PC-9 (cell line): Measurements from ENCODE around the gene TRAF2. TPM values are rescaled to one million over a fixed set of nuclear protein-coding genes. Genes with fewer than 3 reads are reported as not detected.

Experiments used
- BruUV-seq: library from RNA; stranded (reverse); fragments of 400-500 nt; replicated peaks from 2 replicates; lab custom pipeline; 2021; lab: Mats Ljungman, UMichigan
- CTCF ChIA-PET: fragments of 300-600 bp; sonication (Branson Sonifier 250); formaldehyde crosslinking; loops from one replicate; lab custom pipeline; 2022; ENCODE audit warnings: antibody characterized with exemption; lab: Charles Lee
- POLR2A ChIA-PET: fragments of 300-600 bp; sonication (Branson Sonifier 250); formaldehyde crosslinking; loops from one replicate; lab custom pipeline; 2022; ENCODE audit warnings: antibody characterized with exemption; ENCODE audit not compliant: unreplicated experiment; lab: Charles Lee
- DNase-seq, 2 experiments: peaks; one replicate each; pipeline versions ENCODE4 v3.0.0 to v3.0.0-alpha.2; 2015 to 2022; ENCODE audit warnings: mixed read lengths in 1 of 2
- H2AFZ ChIP-seq: fragments of 200-600 bp; sonication (generic); 2 replicates; pipeline ENCODE4 v1.8.1; 2017; ENCODE audit warnings: antibody characterized with exemption
- H3F3A ChIP-seq: fragments of 200-600 bp; sonication (generic); 2 replicates; pipeline ENCODE4 v1.8.1; 2017; ENCODE audit warnings: antibody characterized with exemption, mild to moderate bottlenecking, low read depth; ENCODE audit not compliant: insufficient read depth
- H3K27ac ChIP-seq: fragments of 200-600 bp; sonication (generic); 2 replicates; pipeline ENCODE4 v1.6.1; 2016; ENCODE audit warnings: mixed run types
- H3K27me3 ChIP-seq: fragments of 200-600 bp; sonication (generic); 2 replicates; pipeline ENCODE4 v1.6.1; 2016; ENCODE audit warnings: low read depth, mixed run types; ENCODE audit not compliant: insufficient read depth
- H3K36me3 ChIP-seq: fragments of 200-600 bp; sonication (generic); 2 replicates; pipeline ENCODE4 v1.6.1; 2016; ENCODE audit warnings: low read depth, mixed run types
- H3K4me1 ChIP-seq: fragments of 200-600 bp; sonication (generic); replicated peaks from 2 replicates; pipeline ENCODE4 v1.6.1; 2016; ENCODE audit warnings: mixed run types; ENCODE audit not compliant: insufficient read depth
- H3K4me2 ChIP-seq: fragments of 200-600 bp; sonication (generic); 2 replicates; pipeline ENCODE4 v1.6.1; 2017; ENCODE audit warnings: mixed run types
- H3K4me3 ChIP-seq: fragments of 200-600 bp; sonication (generic); 2 replicates; pipeline ENCODE4 v1.6.1; 2016; ENCODE audit warnings: mixed run types
- H3K79me2 ChIP-seq: fragments of 200-600 bp; sonication (generic); 2 replicates; pipeline ENCODE4 v1.6.1; 2017; ENCODE audit warnings: low read depth, mixed run types
- H3K9me2 ChIP-seq: fragments of 200-600 bp; sonication (generic); 2 replicates; pipeline ENCODE4 v1.8.1; 2017; ENCODE audit warnings: mild to moderate bottlenecking; ENCODE audit not compliant: insufficient read depth
- H3K9me3 ChIP-seq: fragments of 200-600 bp; sonication (generic); 2 replicates; pipeline ENCODE4 v1.8.1; 2016; ENCODE audit warnings: low read depth; ENCODE audit not compliant: insufficient read depth
- H4K20me1 ChIP-seq: fragments of 200-600 bp; sonication (generic); 2 replicates; pipeline ENCODE4 v1.8.1; 2017; ENCODE audit not compliant: insufficient read depth
- EZH2 ChIP-seq: fragments of 200-600 bp; sonication (generic); IDR thresholded peaks from 2 replicates; pipeline ENCODE4 v1.8.0; 2017; ENCODE audit warnings: antibody characterized with exemption, low read depth
- intact Hi-C: fragments of 100-400 bp; cut with micrococcal nuclease; formaldehyde crosslinking; loops from one replicate; pipeline ENCODE4 v1.10.0; 2022; ENCODE audit not compliant: unreplicated experiment
- total RNA-seq: library from RNA; stranded (reverse); gene quantifications from 2 replicates; pipeline ENCODE4 v1.2.3, GENCODE V29; 2021
- TF ChIP-seq, protein P1 (sequence below): fragments of 200-600 bp; sonication (generic); conservative IDR thresholded peaks from 2 replicates; pipeline ENCODE4 v1.6.1; 2017; ENCODE audit warnings: mixed run types, antibody characterized with exemption, mild to moderate bottlenecking, moderate library complexity

Gene TRAF2
- total RNA-seq, 1 experiment from 2014 or later, result 42.7 TPM

DNA sequence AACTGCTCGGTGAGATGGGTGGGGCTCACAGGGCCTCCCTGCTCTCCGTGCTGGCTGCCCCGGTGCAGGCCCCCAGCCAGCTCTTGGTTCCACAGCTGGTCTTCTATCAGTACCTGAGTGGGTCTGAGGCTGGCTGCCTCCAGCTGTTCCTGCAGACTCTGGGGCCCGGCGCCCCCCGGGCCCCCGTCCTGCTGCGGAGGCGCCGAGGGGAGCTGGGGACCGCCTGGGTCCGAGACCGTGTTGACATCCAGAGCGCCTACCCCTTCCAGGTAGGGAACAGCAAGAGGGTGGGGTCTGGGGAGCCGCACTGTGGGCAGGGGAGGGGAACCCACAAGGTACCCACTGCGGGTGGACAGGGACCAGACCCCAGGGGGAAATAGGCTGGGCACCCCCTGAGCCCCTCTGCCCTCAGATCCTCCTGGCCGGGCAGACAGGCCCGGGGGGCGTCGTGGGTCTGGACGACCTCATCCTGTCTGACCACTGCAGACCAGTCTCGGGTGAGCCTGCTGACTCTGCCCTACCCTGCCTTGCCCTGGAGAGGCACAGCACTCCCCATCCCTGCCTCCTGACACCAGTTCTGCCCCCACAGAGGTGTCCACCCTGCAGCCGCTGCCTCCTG, 31.4 kb upstream of the TRAF2 start:
- intact Hi-C loops, result no loop called here
- POLR2A ChIA-PET, result no interaction called here
- BruUV-seq, result no TSS peak

DNA sequence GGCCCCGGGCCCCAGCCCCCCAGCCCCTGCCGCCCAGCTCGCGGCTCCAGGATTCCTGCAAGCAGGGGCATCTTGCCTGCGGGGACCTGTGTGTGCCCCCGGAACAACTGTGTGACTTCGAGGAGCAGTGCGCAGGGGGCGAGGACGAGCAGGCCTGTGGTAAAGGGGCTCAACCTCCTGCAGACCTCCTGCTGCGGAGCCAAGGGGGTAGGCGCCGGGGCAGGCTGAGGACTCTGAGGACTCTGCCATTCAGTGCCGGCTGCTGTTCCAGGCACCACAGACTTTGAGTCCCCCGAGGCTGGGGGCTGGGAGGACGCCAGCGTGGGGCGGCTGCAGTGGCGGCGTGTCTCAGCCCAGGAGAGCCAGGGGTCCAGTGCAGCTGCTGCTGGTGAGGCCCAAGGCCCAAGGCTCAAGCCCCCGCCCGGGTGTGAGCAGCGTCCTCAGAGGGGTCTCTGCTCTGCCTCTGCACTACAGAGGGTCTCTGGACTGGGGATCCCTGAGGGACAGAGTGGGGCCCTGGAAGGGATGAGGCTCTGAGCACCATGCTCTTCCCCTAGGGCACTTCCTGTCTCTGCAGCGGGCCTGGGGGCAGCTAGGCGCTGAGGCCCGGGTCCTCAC, 30.7 kb upstream of the TRAF2 start:
- H3K27me3 ChIP-seq, result no peaks in the 10 kb centered on the region
- ChIA-PET CTCF (no interaction called here), POLR2A (no interaction called here)
- no peaks in the 10 kb centered on the region for H3K79me2 ChIP-seq
- no peak overlapping the region for H3K27ac ChIP-seq
- TF ChIP-seq, protein P1, sequence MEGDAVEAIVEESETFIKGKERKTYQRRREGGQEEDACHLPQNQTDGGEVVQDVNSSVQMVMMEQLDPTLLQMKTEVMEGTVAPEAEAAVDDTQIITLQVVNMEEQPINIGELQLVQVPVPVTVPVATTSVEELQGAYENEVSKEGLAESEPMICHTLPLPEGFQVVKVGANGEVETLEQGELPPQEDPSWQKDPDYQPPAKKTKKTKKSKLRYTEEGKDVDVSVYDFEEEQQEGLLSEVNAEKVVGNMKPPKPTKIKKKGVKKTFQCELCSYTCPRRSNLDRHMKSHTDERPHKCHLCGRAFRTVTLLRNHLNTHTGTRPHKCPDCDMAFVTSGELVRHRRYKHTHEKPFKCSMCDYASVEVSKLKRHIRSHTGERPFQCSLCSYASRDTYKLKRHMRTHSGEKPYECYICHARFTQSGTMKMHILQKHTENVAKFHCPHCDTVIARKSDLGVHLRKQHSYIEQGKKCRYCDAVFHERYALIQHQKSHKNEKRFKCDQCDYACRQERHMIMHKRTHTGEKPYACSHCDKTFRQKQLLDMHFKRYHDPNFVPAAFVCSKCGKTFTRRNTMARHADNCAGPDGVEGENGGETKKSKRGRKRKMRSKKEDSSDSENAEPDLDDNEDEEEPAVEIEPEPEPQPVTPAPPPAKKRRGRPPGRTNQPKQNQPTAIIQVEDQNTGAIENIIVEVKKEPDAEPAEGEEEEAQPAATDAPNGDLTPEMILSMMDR, result no peak
- TF ChIP-seq EZH2, result no peak
- H3K4me3 ChIP-seq, result no peak overlapping the region
- H2AFZ ChIP-seq, result no peak overlapping the region
- no peaks in the 10 kb centered on the region for H3K4me1 ChIP-seq
- no peaks in the 10 kb centered on the region for H3K9me2 ChIP-seq
- no peak overlapping the region for H3K4me2 ChIP-seq
- intact Hi-C loops, result no loop called here
- peaks cover 16% of the 10 kb centered on the region; the same call in 1 of the 2 replicates for H3F3A ChIP-seq
- H3K36me3 ChIP-seq, result no peaks in the 10 kb centered on the region
- H4K20me1 ChIP-seq, result peaks cover 30% of the 10 kb centered on the region; the same call in 1 of the 2 replicates
- BruUV-seq, result no TSS peak
- H3K9me3 ChIP-seq, result no peaks in the 10 kb centered on the region
- DNase-seq, result peak; percentile 1 to 15

More for the DNA sequence above, 31.4 kb upstream of the TRAF2 start:
- Histone ChIP-seq H2AFZ (no peak overlapping the region), H3K4me2 (no peak overlapping the region), H4K20me1 (peaks cover 31% of the 10 kb centered on the region), H3K4me1 (peaks cover 3% of the 10 kb centered on the region; the same call in 1 of the 2 replicates), H3K27me3 (no peaks in the 10 kb centered on the region), H3K79me2 (no peaks in the 10 kb centered on the region), H3K9me3 (no peaks in the 10 kb centered on the region), H3K9me2 (no peaks in the 10 kb centered on the region), H3K4me3 (no peak overlapping the region), H3K36me3 (no peaks in the 10 kb centered on the region), H3K27ac (no peak overlapping the region), H3F3A (peaks cover 22% of the 10 kb centered on the region; the same call in 1 of the 2 replicates)
- CTCF ChIA-PET, result no interaction called here
- no peak for DNase-seq
- no peak for TF ChIP-seq EZH2
- TF ChIP-seq, protein P1, result no peak

DNA sequence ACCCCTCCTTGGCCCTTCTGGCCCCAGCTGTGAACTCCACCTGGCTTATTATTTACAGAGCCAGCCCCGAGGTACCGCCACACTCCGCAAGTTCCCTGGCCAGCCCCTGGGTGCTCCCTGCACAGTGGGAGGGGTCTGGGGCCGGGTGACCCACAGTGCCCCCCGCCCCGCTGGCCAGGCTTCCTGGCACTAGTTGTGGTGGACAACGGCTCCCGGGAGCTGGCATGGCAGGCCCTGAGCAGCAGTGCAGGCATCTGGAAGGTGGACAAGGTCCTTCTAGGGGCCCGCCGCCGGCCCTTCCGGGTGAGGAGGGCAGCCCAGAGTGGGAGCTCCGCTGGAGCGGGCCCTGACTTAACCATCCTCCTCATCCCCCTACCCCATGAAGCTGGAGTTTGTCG, 30.2 kb upstream of the TRAF2 start:
- POLR2A ChIA-PET, result no interaction called here

More for the DNA sequence above, 30.2 kb upstream of the TRAF2 start:
- Histone ChIP-seq H3K79me2 (no peaks in the 10 kb centered on the region), H3K27ac (no peak overlapping the region), H3K36me3 (no peaks in the 10 kb centered on the region), H3K4me3 (no peak overlapping the region), H2AFZ (no peak overlapping the region), H3K4me1 (no peaks in the 10 kb centered on the region), H3F3A (peaks cover 11% of the 10 kb centered on the region; the same call in 1 of the 2 replicates), H4K20me1 (peaks cover 30% of the 10 kb centered on the region; the same call in 1 of the 2 replicates), H3K4me2 (no peak overlapping the region), H3K9me2 (no peaks in the 10 kb centered on the region), H3K9me3 (no peaks in the 10 kb centered on the region), H3K27me3 (no peaks in the 10 kb centered on the region)
- intact Hi-C loops, result no loop called here
- DNase-seq, result peak in 1 of 2 experiments; percentile 21
- CTCF ChIA-PET, result no interaction called here
- TF ChIP-seq, protein P1, result no peak
- no TSS peak for BruUV-seq
